ENCODE data around the gene AIF1.

DNA sequence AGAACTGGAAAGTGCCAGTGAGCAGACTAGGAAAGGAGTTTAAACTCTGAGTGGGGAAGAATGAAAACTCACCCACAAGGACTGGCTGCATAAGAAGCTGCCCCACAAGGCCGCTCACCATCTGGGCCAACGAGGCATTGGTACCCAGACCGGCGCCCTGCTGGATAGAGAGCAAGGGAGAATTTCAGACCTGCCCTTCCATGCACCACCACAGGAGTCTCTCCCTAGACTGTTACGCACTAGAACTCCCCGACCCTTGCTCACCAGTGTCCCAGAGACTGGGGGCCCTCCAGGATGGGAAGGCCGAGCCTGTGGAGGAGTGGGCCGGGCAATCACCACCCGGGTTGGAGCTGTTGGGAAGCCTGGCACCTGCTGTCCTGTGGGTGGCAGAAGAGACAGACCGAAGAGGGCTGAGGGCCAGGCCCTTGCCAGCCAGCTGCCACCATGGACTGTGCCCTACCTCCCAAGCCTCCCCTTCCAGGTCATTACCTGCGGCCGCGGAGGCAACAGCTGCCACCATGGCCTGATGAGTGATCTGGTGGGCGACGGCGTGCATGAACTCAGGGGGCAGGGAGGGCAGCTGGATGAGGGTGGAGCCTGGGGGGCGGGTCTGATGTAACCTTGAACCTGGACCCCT is 28.9 kb downstream of the AIF1 start:
- TF ChIP-seq, protein P1, sequence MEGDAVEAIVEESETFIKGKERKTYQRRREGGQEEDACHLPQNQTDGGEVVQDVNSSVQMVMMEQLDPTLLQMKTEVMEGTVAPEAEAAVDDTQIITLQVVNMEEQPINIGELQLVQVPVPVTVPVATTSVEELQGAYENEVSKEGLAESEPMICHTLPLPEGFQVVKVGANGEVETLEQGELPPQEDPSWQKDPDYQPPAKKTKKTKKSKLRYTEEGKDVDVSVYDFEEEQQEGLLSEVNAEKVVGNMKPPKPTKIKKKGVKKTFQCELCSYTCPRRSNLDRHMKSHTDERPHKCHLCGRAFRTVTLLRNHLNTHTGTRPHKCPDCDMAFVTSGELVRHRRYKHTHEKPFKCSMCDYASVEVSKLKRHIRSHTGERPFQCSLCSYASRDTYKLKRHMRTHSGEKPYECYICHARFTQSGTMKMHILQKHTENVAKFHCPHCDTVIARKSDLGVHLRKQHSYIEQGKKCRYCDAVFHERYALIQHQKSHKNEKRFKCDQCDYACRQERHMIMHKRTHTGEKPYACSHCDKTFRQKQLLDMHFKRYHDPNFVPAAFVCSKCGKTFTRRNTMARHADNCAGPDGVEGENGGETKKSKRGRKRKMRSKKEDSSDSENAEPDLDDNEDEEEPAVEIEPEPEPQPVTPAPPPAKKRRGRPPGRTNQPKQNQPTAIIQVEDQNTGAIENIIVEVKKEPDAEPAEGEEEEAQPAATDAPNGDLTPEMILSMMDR (conservative IDR thresholded peaks at IDR 0.05), result no peak
- no peak for TF ChIP-seq ZFX (IDR thresholded peaks at IDR 0.05)
